HUES64 (cell line): Measurements from ENCODE around the gene ATP1A2. TPM values are rescaled to one million over a fixed set of nuclear protein-coding genes. Genes with fewer than 3 reads are reported as not detected.

ENCODE experiments used
- H3K27ac ChIP-seq: 2 replicates; pipeline ENCODE4 v1.7.0; 2013; ENCODE audit warnings: low read depth, low read length, inconsistent platforms
- H3K27me3 ChIP-seq: 2 replicates; pipeline ENCODE4 v1.6.1; 2013; ENCODE audit warnings: mild to moderate bottlenecking, low read length; ENCODE audit not compliant: insufficient read depth
- H3K36me3 ChIP-seq: 2 replicates; pipeline ENCODE4 v1.6.1; 2013; ENCODE audit warnings: mild to moderate bottlenecking, low read length; ENCODE audit not compliant: insufficient read depth
- H3K4me1 ChIP-seq: 2 replicates; pipeline ENCODE4 v1.6.1; 2013; ENCODE audit warnings: mild to moderate bottlenecking, low read length, moderate library complexity; ENCODE audit not compliant: insufficient read depth
- H3K4me3 ChIP-seq: 2 replicates; pipeline ENCODE4 v1.5.1; 2013; ENCODE audit warnings: mild to moderate bottlenecking, low read length, moderate library complexity
- H3K9ac ChIP-seq: 2 replicates; pipeline ENCODE4 v1.6.1; 2013; ENCODE audit warnings: mild to moderate bottlenecking, low read depth, low read length
- H3K9me3 ChIP-seq: 2 replicates; pipeline ENCODE4 v1.6.1; 2013; ENCODE audit warnings: low read depth, low read length; ENCODE audit not compliant: insufficient read depth
- WGBS: fragments of 150-250, 120-280 bp; methylation state at CpG from one replicate; pipeline ENCODE4 v1.1.7; 2013; ENCODE audit warnings: missing lambda C conversion rate; 5-methylcytosine and 5-hydroxymethylcytosine counted together
- polyA plus RNA-seq, 2 experiments: library from polyadenylated mRNA; stranded (reverse); fragments of 50-300 nt; gene quantifications; one replicate each; pipeline ENCODE4 v1.2.3, GENCODE V29; 2013

Gene ATP1A2
- polyA plus RNA-seq (2013, experiment 1 of 2), result 35.4 TPM
- 49.0 TPM for polyA plus RNA-seq (2013, experiment 2 of 2)

DNA sequence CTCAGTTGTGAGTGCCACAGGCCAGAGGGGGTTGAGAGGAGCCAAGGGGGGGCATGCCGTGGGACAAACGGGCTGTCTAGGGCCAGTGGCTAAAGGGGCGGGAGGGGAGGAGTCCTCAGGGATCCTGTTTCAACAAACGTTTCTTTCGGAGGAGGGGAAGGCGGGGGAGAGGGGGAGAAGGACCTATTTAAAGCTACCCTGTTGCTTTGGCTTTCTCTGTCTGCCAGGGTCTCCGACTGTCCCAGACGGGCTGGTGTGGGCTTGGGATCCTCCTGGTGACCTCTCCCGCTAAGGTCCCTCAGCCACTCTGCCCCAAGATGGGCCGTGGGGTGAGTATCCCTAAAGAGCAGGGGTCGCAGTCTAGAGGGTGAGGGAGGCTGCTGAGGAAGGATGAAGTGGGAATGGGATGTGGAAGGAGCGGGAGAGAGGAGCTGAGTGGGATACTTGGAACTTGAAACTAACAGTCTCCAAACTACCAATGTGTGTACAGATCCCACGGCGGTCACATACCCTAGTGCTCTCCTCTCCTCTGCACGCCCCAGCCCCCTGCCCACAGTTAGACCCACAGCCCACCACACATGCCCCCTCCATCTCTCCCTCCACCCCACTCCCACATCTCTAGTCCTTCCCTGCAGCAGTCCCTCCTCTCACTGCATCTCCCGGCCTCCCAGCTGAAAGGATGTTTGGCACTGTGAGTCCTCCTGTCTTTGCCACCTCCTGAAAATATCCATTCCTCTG is at the start of gene ATP1A2:
ATP1A2 (plus strand) TSS at position 215 of the 738 bp plus-strand sequence; CDS start at position 318, 103 bp downstream.
- peaks cover under 1% of the 10 kb centered on the region; the same call in 1 of the 2 replicates for H3K36me3 ChIP-seq
- H3K4me3 ChIP-seq, result peak within 1 kb of the TSS; percentile 55
- 19% methylated on average over 16 of the region's 16 CpGs for WGBS
- 0 out of 2 replicates have a peak within 1 kb of the TSS, but pooled peaks have one; percentile 5 for H3K9ac ChIP-seq
- peaks cover 39% of the 10 kb centered on the region for H3K4me1 ChIP-seq
- no peaks in the 10 kb centered on the region for H3K27me3 ChIP-seq
- no peak within 1 kb of the TSS for H3K27ac ChIP-seq
- no peaks in the 10 kb centered on the region for H3K9me3 ChIP-seq

DNA sequence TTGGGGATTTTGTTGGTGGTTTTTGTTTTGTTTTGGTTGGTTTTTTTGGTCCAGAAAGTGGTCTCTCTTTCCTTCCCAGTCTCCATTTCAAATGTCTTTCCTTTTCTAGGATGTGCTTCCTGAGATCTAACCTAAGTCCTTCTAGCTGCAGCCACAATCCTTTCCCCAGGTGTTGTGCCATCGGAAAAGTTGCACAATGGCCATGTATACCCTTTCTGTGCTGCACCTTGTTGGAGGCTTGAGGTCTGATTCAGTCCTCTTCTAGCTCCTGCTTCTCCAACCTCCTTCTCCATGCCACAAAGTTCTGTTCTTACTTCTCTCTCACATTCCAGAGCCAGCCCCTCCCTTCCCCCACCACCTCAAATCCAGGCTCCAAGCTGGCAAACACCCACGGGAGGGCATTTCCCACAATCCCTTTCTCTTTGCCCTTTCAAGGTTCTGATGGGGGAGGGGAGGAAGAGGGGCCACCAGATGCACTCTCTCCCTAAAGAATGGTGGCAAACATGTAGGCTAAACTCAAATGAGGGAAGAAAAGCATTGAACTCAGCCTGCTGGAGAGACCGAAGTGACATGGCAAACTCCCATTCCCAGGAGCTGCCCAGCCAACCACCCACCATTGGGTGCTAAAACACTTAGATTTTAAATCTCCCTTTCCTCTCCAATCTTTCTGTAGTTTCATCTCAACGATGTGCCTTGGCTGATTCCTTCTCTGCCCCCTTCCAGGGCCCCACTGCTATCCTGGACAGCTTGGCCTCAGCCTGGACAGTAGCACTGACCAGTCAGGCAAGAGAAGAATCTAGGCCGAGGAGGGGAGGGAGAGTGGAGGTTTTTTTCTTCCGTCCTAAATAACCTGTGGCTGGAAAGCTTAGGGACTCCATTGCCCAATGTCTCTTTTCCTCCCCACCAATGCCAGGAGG is 48.5 kb upstream of the ATP1A2 start:
- 75% methylated on average over 5 of the region's 6 CpGs for WGBS
- H3K36me3 ChIP-seq, result no peaks in the 10 kb centered on the region
- H3K9me3 ChIP-seq, result no peaks in the 10 kb centered on the region
- no peak overlapping the region for H3K4me3 ChIP-seq
- no peak overlapping the region for H3K27ac ChIP-seq
- peaks cover 25% of the 10 kb centered on the region for H3K4me1 ChIP-seq
- H3K9ac ChIP-seq, result no peak overlapping the region
- peaks cover 40% of the 10 kb centered on the region for H3K27me3 ChIP-seq

DNA sequence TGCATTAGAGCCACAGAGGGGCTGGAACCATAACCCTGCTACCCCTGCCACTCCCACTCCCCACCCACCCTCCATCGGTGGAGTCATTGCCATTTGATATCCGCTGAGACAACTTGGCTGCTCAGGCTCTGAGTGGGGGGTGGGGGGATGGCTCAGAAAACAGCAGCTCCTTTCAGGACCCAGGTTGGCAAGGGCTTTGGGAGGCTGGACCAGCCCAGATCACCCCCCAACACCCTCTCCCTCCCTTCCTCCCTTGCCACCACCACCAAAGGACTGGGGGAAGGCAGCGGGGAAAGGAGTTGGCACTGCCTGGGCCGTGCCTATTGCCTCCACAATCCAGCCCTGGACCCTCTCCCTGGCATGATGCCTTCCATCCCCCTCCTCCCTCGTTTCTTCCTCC is 47.3 kb upstream of the ATP1A2 start:
- no peak overlapping the region for H3K4me3 ChIP-seq
- WGBS, result 86% methylated on average over 3 of the region's 5 CpGs
- peaks cover 48% of the 10 kb centered on the region for H3K27me3 ChIP-seq
- H3K9me3 ChIP-seq, result no peaks in the 10 kb centered on the region
- H3K9ac ChIP-seq, result no peak overlapping the region
- no peak overlapping the region for H3K27ac ChIP-seq
- peaks cover 14% of the 10 kb centered on the region for H3K4me1 ChIP-seq
- H3K36me3 ChIP-seq, result no peaks in the 10 kb centered on the region

DNA sequence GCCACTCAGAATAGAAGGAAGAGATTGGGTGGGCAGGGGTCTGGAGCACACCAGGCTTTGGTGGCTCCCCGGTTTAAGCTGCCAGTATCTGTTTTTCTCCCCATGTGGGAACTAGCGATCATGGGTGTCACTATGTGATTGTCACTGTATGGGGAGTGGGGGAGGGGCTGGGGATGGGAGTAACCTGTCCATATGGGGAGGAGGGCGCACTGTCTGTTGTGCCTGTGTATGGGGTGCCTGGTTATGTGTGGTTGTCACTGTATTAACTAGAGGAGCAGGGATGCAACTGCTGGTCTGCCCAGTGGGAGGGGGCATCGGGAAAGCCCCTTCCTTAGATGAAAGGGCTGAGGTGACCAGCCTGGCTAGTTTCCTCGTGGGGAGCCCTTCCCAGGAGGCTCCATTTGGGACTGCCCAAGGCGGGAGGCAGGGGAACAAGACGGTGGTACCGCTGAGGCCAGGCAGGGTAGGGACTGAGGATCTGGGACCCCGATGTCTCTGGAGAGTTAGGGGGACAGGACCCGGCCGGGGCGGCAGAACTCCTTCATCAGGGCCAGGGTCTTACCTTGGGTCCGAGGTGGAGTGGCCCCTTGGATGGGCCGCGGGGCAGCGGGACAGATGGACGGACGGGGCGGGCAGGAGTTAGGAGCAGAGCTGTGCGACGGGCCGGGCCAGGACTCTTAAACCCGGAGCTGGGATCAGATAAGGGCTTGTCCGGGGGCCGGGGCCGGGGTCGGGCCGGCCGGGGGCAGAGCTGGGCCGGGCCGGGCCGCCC is 45.9 kb upstream of the ATP1A2 start, which contains the start of gene KCNJ10:
KCNJ10 (minus strand) TSS at position 701 of the 772 bp plus-strand sequence. CDS start 27,628 bp downstream, outside the sequence.
- Histone ChIP-seq H3K27me3 (peaks cover 54% of the 10 kb centered on the region), H3K4me3 (peak within 1 kb of the TSS; percentile 83), H3K4me1 (peaks cover 14% of the 10 kb centered on the region), H3K9me3 (no peaks in the 10 kb centered on the region), H3K27ac (no peak within 1 kb of the TSS), H3K36me3 (no peaks in the 10 kb centered on the region), H3K9ac (peak within 1 kb of the TSS; percentile 27; the same call in 1 of the 2 replicates)
- WGBS, result 13% methylated on average over 32 of the region's 32 CpGs

DNA sequence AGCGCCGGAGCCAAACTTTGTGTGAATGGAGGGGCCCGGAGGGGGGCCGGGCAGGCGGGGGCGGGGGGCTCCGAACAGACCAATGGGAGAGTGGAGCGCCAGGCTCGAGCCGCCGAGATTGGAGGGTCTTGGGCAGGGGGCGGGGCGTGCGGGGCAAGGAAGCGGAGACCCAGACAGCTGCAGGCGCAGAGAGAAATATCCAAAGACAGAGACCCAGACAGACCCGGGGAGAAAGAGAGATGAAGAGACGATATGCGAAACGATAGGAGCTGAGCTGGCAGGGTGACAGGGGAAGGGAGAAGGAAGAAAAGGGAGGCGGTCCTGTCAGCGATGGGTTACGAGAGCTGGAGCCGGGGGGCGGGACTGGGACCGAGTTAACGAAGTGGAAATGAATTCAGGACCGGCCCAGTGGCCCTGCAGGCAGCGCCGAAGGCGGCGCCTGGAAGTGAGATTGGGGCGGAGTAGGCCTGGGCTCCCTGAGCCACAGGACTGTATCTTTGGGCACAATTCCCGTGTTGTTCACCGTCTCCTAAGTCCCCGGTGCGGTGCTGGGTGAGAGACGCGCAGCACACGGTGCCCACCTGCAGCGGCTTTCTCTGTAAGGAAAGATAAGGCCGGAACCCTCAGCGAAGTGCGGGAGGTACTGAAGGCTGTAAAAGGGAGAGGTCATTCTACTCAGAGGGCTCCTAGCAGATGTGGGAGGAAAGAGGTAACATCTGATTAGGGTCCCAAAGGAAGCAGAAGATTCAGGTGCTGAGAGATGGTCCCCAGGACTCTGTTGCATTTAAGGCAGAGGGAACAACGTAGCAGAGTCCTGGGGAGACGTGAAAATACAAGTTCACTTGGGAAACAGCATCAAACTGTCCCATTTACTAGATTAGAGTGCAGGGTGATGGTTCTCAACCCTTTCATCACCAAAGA is 45.1 kb upstream of the ATP1A2 start:
- peaks cover 14% of the 10 kb centered on the region for H3K4me1 ChIP-seq
- peaks cover 54% of the 10 kb centered on the region for H3K27me3 ChIP-seq
- H3K36me3 ChIP-seq, result no peaks in the 10 kb centered on the region
- peak overlapping the region; percentile 27; the same call in 1 of the 2 replicates for H3K9ac ChIP-seq
- H3K9me3 ChIP-seq, result no peaks in the 10 kb centered on the region
- peak overlapping the region; percentile 83 for H3K4me3 ChIP-seq
- no peak overlapping the region for H3K27ac ChIP-seq
- 3% methylated on average over 45 of the region's 46 CpGs for WGBS

DNA sequence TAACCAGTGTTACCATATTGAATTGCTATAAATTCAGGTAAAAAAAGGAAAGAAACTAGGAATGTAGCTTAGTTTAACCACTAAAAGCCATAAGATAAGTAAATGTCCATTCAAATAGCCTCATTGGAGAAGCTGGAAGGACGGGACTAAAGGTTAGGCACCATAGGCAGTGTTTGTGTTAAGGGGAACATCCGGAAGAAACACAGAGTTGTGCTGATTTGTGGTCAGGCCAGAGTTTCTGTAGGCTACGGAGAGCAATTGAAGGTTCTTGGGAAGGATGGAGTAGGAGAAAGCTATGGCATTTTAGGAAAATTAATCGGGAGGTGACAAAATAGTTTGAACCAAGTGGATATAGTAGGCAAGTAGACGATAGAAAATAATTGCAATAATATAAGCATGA is 44.3 kb upstream of the ATP1A2 start:
- H3K4me3 ChIP-seq, result peak overlapping the region; percentile 83; the same call in 1 of the 2 replicates
- peaks cover 14% of the 10 kb centered on the region for H3K4me1 ChIP-seq
- no peak overlapping the region for H3K9ac ChIP-seq
- no peaks in the 10 kb centered on the region for H3K36me3 ChIP-seq
- H3K27ac ChIP-seq, result no peak overlapping the region
- H3K9me3 ChIP-seq, result no peaks in the 10 kb centered on the region
- peaks cover 54% of the 10 kb centered on the region for H3K27me3 ChIP-seq
- 85% methylated on average over 5 of the region's 5 CpGs for WGBS

DNA sequence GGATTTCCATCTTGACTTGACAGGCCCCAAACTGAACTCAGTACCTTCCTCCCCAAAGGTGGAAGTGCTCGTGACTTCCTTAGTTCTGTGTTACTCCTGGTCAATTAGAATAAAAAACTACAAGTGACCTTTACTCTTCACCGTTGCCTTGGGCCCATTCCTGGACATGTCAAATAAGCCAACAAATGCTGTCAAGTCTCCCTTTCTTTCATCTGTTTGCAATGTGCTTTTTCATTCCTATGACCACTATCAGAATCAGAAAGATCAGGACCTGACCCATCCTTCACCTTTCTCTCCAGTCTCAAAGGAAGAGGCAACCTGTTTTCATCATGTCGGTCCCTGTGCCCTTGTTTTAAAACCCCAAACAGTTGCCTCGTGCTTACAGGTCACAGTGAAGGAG is 40.7 kb upstream of the ATP1A2 start:
- WGBS, result 84% methylated on average over 4 of the region's 4 CpGs

DNA sequence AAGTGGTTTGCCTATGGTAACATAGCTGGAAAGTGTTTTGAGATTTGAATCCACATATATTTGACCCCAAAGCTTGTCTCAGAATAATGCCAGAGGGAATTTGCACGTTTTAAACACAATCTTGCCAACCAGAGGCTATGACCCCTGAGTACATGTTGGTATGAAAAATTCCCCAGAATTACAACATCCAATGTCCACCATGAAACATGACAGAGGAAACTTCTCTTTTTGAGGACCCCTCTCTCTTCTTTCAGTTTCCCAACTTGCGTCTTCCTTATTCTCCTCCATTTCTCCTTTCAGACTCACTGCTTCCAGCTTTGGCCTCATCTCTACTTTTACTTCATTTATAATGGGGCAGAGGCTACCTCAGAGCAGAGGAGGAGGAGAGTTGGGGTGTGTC is 39.7 kb upstream of the ATP1A2 start:
- WGBS, result 63% methylated on average over 2 of the region's 2 CpGs
- H3K27ac ChIP-seq, result no peak overlapping the region
- no peaks in the 10 kb centered on the region for H3K9me3 ChIP-seq
- H3K4me1 ChIP-seq, result 0 out of 2 replicates have a peak, but pooled peaks cover 1% of the 10 kb centered on the region
- peaks cover 48% of the 10 kb centered on the region for H3K27me3 ChIP-seq
- no peak overlapping the region for H3K9ac ChIP-seq
- no peaks in the 10 kb centered on the region for H3K36me3 ChIP-seq
- H3K4me3 ChIP-seq, result no peak overlapping the region

More for the DNA sequence above, 40.7 kb upstream of the ATP1A2 start:
- Histone ChIP-seq H3K9ac (no peak overlapping the region), H3K9me3 (no peaks in the 10 kb centered on the region), H3K4me3 (no peak overlapping the region), H3K27ac (no peak overlapping the region), H3K27me3 (peaks cover 45% of the 10 kb centered on the region), H3K4me1 (0 out of 2 replicates have a peak, but pooled peaks cover 4% of the 10 kb centered on the region), H3K36me3 (no peaks in the 10 kb centered on the region)

DNA sequence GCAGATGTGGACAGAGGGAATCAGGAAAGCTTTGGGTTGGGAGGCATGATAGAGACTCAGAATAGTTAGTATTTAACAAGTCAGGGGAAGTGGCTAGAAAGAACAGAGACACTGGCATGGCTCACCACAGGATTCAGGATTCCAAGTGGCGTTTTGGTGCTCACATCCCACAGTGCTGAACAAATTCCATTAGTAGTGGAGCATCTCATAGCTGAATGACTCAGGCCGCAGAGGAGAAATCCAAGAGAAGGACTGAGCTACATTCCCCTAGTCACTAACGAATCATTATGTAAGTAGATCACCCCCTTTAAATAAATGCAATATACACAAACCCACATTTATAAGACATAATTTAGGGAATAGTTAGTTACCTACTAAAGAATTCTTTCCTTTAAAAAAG is 39.3 kb upstream of the ATP1A2 start:
- H3K27me3 ChIP-seq, result peaks cover 48% of the 10 kb centered on the region

DNA sequence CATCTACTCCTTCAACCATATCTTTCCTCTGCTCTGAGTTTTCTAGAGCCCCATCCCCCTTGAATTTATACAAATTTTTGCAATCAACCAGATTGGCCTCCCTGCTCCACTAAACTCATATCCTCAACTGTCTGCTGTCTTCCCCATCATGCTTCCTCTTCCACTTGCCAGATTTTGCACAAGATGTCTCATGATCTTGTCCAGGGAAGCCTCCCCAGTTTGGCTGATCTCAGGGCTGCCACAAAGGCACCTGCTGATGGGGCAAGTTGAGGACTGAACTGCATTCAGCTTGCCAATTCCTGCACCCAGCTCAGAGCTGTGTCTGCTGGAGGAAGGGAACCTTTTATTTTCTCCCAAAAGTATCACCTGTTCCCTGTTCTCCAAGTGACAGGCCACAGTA is 38.1 kb upstream of the ATP1A2 start:
- no peak overlapping the region for H3K27ac ChIP-seq
- H3K9me3 ChIP-seq, result no peaks in the 10 kb centered on the region
- peaks cover 49% of the 10 kb centered on the region for H3K27me3 ChIP-seq
- H3K9ac ChIP-seq, result no peak overlapping the region
- H3K4me1 ChIP-seq, result no peaks in the 10 kb centered on the region
- H3K36me3 ChIP-seq, result no peaks in the 10 kb centered on the region
- no peak overlapping the region for H3K4me3 ChIP-seq

More for the DNA sequence above, 39.3 kb upstream of the ATP1A2 start:
- no peak overlapping the region for H3K9ac ChIP-seq
- no peak overlapping the region for H3K4me3 ChIP-seq
- H3K4me1 ChIP-seq, result no peaks in the 10 kb centered on the region
- WGBS, result 89% methylated on average over 3 of the region's 3 CpGs
- H3K36me3 ChIP-seq, result no peaks in the 10 kb centered on the region
- no peak overlapping the region for H3K27ac ChIP-seq
- H3K9me3 ChIP-seq, result no peaks in the 10 kb centered on the region
